ENCODE measurements around the gene OR6X1.

The OR6X1 gene, protein sequence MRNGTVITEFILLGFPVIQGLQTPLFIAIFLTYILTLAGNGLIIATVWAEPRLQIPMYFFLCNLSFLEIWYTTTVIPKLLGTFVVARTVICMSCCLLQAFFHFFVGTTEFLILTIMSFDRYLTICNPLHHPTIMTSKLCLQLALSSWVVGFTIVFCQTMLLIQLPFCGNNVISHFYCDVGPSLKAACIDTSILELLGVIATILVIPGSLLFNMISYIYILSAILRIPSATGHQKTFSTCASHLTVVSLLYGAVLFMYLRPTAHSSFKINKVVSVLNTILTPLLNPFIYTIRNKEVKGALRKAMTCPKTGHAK

DNA sequence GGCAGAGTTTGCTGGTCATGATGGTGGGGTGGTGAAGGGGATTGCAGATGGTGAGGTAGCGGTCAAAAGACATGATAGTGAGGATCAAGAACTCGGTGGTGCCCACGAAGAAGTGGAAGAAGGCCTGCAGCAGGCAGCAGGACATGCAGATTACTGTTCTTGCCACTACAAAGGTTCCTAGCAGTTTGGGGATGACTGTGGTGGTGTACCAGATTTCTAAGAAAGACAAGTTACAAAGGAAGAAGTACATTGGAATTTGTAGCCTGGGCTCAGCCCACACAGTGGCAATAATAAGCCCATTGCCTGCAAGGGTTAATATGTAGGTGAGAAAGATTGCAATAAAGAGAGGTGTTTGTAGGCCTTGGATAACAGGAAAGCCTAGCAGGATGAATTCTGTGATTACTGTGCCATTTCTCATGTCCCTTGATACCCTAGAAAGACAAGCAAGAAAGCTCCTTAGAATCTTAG, at the start of gene OR6X1:
TSS of gene OR6X1 (minus strand) at position 418 of the 468 bp plus-strand sequence. CDS start at position 418, 0 bp downstream.
- DNase-seq, result no peak

DNA sequence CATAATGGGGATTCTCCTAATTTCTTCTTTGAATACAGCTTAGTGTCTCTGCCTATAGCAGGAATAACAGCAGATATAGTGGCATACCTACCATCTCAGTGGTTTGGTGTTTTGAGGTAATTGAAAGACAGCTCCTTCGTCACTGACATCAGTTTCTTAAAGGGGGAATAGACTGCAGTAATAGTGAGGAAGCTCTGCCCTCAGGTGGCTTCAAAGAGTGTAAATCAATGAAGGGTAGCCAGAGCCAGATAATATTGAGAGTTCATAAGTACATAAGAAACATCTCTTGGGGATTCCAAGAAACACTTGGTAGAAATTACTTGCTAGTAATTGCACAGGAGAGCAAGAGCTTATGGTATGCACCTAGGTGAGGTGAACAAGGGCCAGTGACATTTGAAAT, 47.4 kb upstream of the OR6X1 start:
- no peak for DNase-seq

DNA sequence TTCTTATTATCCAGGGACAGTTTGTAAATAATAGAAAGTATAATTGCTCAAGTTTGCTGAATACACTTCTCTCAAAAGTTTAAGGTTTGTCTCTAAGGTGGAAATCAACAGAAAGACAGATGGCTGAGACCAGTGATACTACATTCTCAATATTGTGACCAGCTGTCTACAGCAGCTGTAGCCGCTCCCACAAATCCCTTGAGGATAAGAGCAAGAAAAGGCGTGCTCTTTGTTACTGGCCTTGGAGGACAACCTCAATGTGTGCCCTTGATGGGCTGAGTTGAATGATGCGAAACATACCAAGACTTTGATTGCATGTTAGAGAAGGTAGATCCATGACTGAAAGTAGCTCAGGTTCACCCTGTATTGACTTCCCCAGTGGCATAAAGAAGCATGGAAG, 45.7 kb upstream of the OR6X1 start:
- no peak for DNase-seq

DNA sequence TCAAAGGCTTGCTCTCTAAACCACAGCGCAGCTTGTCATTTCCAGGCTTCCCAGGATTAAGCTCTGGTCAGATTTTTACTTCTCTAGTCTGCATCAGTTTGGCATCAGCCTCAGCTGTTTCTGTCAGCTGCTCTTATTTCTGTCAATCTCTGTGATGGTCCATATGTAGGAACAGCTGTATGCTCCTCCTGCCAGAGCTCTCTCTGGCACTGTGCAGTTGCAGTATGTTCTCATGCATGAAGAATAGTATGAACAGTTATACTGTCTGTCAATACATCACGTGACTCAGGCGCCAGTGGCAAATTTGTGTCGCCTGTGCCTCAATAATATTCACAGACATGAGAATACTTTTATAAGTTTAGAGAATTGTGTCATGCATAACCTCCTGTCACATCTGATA, 45.1 kb upstream of the OR6X1 start:
- DNase-seq, result no peak

DNA sequence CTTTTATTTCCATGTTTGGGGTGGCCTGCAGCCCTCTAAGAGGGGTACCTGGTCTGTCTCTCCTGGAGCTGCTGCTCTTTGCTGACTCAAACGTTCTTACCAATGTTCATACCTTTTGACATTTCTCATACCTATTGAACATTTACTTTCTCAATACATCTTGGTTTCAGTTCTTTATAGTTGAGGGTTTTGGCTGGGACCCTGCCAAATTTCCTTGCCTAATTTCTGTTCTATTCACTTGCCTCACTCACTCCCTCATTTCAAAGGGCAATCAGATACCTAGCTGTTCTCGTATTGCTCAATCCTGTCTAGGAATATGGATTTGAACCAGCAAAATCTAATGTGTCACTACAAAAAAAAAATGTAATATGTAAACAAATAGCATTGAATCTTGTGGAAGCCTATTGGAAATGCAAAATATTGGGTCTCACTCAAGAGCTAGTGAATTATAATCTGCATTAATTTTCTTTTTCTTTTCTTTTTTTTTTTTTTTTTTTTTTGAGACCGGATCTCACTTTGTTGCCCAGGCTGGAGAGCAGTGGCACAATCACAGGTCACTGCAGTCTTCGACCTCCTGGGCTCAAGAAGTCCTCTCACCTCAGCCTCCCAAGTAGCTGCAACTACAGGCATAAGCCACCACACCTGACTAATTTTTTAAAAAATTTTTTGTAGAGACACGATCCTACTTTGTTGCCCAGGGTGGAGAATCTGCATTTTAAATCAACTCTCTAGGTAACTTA, 44.4 kb upstream of the OR6X1 start:
- DNase-seq, result no peak

DNA sequence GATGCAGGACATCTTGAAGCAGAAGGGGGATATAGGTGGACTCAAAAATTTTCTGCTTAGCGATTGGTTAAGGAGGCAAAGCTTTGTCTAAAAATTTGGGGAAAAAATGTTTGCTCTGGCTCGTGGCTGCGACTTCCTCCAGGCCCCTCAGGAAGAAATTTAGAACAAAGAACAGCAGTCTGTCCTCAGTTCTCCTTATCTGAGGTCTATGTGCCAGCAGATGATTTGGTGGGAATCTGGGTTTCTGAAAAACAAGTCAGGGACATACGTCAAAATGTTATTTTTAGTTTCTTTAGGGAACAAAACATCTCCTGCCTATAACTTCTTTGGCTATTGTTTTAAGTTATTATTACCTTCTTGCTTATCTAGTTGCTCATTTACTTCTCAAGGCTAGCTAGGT, 43.8 kb upstream of the OR6X1 start:
- DNase-seq, result no peak

DNA sequence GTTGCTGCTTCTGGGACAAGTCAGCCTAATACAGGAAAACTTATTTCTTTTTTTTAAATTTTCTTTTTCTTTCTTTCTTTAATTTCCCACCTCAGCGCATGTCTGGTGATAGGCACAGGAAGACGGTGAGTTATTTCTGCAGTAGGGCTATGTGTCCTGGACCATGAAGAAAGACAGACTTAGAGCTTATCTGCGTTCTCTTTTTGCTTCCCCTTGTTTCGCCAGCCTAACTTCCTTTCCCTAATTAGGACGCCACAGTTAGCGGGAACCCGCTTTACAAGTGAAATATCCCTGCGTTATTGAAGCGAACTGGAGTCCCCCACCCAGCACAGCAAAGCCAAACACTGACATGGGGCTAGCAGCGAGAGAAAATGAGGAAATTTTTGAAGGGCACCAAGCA, 43.2 kb upstream of the OR6X1 start:
- DNase-seq, result no peak

DNA sequence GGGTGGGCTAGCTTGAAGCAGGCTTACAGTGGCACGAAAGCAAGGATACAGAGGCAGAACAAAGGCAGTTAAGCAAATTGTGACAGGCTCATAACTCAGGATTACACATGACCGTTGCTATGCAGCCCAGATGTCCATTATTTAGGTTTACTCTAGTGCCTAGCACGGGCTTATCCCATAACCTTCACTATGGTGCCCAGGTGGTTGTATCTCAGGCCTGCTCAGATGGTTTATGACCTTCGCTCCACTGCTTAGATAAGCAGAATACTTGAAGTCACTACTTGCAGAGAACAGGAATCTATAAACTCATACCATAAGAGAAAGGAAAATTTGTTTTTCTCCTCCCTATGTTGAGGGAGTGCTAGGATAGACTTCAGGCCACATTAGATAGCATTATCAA, 42.8 kb upstream of the OR6X1 start:
- DNase-seq, result no peak

DNA sequence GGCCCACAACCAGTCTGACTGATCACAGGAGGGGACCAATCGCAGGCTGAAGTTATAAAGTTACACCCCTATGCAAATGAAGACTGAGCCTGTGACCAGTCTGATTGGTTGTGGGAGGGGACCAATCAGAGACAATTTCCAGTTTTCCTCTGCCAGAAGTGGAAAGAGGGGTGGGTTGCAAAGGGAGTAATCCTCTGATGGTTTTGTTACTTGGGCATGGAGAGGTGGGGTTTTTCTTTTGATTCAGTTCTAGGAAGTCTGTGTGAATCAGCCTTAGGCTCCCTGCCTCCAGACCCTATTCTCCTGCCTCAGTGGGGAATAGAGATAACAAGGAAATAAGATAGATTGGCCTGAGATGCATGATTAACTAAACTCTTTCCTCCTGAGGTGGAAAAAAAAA, 41.9 kb upstream of the OR6X1 start:
- DNase-seq, result no peak

DNA sequence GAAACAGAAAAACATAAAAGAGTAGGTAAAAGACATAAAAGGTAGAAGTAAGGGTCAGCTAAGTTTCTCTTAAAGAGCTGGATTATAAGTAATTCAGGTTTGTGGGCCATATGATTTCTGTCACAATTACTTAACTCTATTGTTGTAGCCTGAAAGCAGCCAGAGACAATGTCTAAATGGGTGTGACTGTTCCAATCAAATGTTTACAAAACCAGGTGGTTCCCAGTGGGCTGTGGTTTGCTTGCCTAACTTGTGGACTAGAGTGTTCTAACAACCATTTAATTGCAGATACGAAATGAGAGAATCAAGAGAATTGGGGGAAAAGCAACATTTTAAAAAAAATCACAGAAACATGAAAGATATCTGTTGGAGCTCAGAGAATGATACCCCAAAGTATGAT, 29.2 kb upstream of the OR6X1 start:
- no peak for DNase-seq

DNA sequence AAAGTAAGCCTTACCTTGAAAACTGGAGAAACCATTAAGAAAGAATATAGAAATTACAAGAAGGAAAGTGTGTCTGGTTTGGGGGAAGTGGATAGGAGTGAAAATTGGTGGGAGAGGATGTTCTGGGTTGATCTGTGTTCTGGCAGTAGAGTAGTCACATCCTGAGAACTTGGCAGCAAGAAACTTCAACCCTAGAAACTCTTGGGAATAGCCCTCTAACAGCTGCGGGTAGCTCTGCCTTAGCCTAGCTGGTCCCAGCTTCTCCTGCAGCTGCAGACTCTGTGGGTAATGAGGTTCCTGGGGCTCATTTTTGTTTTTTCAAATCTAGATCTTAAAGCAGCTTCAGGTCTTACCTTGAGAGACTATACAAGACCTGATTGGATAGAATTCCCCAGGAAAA, 24.2 kb upstream of the OR6X1 start:
- DNase-seq, result no peak

DNA sequence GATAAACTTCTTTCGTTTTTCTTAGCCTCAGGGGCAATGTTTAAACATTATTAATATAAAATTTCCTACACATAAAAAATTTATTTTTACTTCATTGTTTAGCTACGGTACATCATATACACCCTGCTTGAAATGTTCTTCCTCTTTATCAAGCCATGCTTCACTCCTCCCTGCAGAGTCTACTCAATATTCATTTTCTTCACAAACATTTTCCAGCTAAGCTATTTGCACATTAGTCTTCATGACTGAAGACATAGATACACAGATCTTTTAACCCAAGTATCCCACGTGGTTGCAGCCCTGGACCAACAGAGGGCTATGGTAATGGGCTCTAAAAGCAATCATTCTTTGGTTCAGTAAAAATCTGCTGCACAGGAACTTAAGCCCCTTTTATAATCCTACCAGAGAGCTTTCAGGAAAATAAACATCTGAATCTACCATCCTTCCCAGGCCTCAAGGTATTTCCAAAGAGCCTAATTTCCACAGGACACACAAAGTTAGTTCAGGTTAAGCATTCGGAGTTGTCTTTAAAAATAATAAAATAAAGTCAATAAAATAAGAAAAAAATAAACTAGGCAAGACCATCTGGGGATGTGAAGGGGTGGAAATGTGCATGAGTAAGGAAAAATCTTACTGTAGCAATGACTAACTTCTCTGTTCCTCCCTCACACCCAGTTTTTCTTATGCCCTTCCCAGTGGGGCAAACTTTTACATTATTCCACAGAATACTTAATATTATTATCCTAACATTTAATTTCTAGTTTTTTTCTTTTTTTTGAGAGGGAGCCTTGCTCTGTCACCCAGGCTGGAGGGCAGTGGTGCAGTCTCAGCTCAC, 21.6 kb upstream of the OR6X1 start:
- no peak for DNase-seq

DNA sequence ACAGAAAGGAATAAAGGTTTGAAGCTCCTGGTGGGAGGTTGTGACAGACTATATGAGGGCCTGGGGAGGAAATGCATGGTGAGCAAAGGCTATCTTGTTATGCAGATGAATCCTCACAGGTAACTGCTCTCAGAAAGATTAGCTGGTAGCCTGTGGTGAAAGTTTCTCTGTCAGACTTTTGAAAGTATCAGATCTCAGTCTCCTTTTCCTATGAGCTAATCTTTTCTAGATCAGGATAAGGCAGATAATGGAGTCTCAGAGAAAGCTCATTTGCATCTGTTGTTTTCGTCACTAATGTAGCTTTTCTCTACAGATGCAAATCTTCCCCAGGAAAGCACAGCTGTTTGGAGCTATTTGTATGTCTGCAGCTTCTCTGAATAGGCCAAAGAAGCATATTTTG, 21.0 kb upstream of the OR6X1 start:
- no peak for DNase-seq

DNA sequence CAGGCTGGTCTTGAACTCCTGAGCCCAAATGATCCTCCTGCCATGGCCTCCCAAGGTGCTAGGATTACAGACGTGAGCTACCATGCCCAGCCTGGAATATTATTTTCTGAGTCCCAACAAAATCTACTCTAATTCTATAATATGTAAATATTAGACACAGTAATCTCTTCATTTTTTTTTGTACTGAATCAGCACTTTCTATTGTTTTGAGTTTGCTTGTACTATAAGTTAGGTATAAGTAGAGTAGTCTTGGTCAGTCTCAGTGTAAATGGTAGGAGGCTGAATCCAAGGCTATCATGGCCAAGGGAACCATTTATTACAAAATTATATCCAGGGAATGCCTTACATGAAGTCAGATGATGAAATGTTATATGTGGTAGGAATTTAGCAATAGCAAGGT, 19.6 kb upstream of the OR6X1 start:
- no peak for DNase-seq

DNA sequence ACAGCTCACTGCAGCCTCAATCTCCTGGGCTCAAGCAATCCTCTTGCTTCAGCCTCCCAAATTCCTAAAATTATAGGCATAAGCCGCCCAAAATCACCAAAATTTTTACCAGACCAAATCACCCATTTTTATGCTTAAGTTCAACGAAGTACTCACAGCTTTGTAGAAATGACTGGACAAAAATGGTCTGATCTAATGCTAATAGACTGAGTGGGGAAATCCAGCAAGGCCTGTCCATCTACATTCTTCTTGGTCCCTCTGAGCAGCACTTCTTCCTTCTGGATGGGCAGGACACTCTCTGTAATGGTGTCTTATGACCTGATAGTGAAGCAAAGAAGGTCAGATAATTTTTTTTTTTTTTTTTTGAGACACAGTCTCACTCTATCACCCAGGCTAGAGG, 18.7 kb upstream of the OR6X1 start:
- DNase-seq, result no peak

DNA sequence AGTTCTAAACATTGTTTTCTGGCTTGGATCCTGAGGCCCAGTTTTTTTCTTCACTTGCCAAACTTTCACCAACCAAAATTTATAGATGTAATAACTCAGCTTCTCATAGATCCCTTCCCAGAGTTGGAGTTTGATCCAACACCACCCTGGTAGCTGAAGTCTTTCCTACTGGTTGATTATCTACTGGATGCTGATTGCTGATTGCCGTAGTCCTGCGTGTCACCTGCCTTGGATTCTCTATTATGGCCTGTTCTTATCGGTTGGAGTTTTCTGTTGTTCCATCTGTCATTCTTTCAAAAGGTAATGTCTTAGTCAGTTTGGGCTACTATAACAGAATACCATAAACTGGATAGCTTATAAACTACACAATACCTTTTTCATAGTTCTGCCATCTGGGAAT, 17.3 kb upstream of the OR6X1 start:
- DNase-seq, result no peak

DNA sequence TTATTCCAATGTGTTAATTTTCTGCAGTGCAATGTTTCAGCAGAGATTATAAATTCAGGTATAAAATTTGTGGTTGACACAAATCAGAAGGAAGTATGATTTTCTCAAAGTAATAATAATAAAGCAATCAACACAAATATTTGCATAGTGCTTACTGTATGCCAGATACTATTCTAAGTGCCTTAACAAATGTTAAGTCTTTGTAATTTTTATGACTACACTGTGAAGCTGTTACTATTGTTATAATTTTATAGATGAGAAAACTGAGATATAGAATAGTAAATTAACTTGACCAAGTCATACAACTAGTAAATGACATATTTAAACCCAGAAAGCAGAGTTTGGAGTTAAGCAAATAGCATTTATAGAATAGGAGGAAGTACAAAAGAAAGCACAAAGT, 16.4 kb upstream of the OR6X1 start:
- no peak for DNase-seq

DNA sequence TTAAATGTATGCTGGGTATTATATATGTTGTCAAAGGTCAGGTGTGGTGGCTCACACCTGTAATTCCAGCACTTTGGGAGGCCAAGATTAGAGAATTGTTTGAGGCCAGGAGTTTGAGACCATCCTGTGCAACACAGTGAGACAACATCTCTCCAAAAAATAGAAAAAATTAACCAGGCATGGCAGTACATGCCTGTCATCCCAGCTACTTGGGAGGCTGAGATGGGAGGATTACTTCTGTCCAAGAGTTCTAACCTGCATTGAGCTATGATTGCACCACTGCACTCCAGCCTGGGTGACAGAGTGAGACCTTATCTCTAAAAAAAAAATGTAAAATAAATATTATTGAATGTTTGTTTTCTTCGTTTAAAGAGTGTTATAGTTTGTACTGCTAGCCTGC, 11.3 kb upstream of the OR6X1 start:
- no peak for DNase-seq

DNA sequence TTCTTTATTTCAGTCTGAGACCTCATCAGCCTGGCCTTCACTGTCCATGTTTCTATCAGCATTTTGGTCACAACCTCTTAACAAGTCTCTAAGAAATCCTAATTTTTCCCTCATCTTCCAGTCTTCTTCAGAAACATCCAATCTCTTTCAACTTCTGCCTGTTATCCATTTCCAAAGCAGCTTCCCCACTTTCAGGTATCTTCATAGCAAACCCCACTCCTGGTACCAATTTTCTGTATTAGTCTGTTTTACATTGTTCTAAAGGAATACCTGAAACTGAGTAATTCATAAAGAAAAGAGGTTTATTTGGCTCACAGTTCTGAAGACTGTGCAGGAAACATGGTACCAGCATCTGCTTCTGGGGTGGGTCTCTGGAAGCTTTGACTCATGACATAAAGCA, 8.1 kb upstream of the OR6X1 start:
- DNase-seq, result no peak

DNA sequence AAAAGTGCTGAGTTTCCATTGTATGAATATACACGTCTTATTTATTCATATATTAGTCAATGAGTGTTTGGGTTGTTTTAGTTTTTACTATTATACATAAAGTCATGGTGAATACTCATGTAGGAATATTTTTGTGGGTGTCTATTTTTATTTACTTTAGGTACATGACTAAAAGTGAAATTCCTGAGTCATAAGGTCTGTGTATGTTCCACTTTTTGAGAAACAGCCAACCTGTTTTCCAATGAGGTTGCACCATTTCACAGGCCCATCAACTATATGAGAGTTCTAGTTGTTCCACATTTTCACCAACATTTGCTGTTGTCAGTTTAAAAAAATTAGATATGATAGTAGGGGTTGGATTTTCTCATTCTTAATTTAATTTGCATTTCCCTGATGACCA, 6.6 kb upstream of the OR6X1 start:
- no peak for DNase-seq

DNA sequence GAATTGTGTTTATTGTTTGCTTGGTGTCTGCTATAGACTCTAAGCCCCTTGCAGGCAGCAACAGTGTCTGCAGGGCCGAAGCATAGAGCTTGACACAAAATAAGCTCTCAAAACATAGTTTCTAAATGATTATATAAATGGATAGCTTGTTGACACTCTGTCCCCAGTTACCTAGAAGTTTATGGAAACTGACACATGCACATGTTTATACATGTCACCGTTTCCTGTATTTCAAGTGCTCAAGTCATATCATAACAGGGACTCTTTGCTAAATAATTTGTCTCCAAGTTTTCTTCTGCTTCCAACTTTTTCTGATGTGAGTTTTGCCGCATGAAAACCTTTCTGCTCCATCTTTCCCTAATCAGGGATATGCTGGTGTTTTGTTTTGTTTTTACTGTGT, 3.7 kb upstream of the OR6X1 start:
- no peak for DNase-seq

DNA sequence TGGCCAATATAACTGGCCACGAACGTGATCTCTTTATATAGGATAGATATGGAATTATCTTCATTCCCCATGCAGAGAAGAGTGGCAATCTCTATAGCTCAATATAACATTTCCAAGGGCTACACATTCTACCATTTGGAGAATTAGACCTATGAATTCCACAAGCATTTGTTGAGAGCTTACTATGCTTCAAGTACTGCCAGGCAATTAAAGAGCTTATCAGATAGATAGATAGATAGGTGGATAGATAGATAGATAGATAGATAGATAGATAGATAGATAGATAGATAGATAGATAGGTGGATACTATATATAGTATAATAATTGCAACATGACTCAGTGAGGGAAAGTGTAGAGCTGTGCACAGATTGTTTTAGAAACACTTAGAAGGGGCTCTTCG, 1.5 kb upstream of the OR6X1 start:
- no peak for DNase-seq

DNA sequence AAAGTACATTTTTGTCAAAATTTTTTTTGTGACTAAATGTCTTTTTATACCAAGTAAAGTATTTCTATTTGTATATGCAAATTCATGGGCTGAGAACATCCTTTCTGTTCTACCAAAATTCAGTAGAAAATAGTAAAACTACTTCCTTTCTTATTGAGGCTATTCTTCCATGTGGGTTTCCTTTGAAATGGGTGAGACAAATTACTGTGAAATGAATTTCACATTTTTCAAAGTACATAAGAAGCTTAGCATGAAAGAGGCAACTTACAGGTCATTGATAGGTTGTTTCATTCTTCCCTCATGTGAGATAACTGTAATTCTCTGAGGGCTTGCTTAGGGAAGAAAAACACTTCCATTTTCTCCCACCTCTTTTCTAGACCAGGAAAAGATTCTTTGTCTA, 1.0 kb upstream of the OR6X1 start:
- no peak for DNase-seq

DNA sequence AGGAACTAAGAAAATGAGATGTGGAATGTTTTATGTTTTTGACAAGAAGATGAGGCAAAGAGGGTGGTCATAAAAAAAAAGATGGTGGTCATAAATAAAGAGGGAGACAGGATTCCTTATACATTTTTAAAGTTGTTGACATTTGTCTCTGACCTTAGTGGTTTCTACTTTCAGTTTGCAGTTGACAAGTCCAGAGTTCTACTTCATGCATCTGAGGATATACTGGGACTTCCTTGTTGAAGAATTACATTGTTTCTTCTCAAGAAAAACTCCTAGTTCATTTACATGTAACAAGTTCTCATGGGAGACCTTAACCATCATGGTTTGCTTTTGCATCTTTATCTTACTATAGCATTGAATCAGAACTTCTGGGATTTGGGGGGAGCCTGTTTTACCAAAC, 1.2 kb downstream of the OR6X1 start:
- DNase-seq, result no peak

Data from CD4-positive, alpha-beta T cell treated with Interleukin-17A for 4 hours (primary cell).